HL-60 (cell line): ENCODE results near the gene ZNF578.
"Not testable (repeated sequence)": the region's sequence is repeated elsewhere in the genome, so short reads cannot be mapped to it uniquely, and the experiment has no call there.

ENCODE experiments used
- DNase-seq, 2 experiments: peaks; one replicate each; pipeline ENCODE4 v3.0.0-alpha.2; 2010 to 2020; ENCODE audit warnings: low read depth in 1 of 2, low spot score in 1 of 2
- H3K27ac ChIP-seq: fragments of 250-450 bp; sonication (Bioruptor Pico); replicated peaks from 2 replicates; pipeline ENCODE4 v1.5.1; 2020; ENCODE audit warnings: mild to moderate bottlenecking, moderate library complexity
- H3K27me3 ChIP-seq: fragments of 250-450 bp; sonication (Bioruptor Pico); 2 replicates; pipeline ENCODE4 v1.5.1; 2021; ENCODE audit warnings: mild to moderate bottlenecking, moderate library complexity; ENCODE audit not compliant: insufficient read depth, poor library complexity, severe bottlenecking
- H3K4me3 ChIP-seq: replicated peaks from 2 replicates; pipeline ENCODE4 v1.5.1; 2011; ENCODE audit warnings: mild to moderate bottlenecking, control low read depth, low read length; ENCODE audit not compliant: insufficient read depth
- GABPA ChIP-seq: IDR thresholded peaks from 2 replicates; pipeline ENCODE4 v1.6.1; 2012; ENCODE audit warnings: low read depth
- POLR2AphosphoS5 ChIP-seq: IDR thresholded peaks from 2 replicates; pipeline ENCODE4 v1.6.1; 2012; ENCODE audit warnings: low read depth
- SPI1 ChIP-seq: IDR thresholded peaks from 2 replicates; pipeline ENCODE4 v1.6.1; 2012; ENCODE audit warnings: low read depth, mild to moderate bottlenecking, borderline replicate concordance
- TF ChIP-seq, protein P1 (sequence below): IDR thresholded peaks from one replicate; pipeline ENCODE4 v1.5.1; 2011; ENCODE audit warnings: low read length, control low read depth, inconsistent platforms; ENCODE audit not compliant: insufficient read depth
- TF ChIP-seq, protein P2 (sequence below): IDR thresholded peaks from 2 replicates; pipeline ENCODE4 v1.6.1; 2012; ENCODE audit warnings: low read depth; ENCODE audit not compliant: insufficient replicate concordance

The ZNF578 gene

GRCh38 chr19:52542984-52543664 lies 89.8 kb downstream of the ZNF578 start:
- no peaks in the 10 kb centered on the region for H3K27me3 ChIP-seq
- H3K4me3 ChIP-seq, result no peak overlapping the region
- peak in 1 of 2 experiments; percentile 20 for DNase-seq
- TF ChIP-seq SPI1 (no peak), POLR2AphosphoS5 (no peak), GABPA (no peak)
- TF ChIP-seq, protein P1, sequence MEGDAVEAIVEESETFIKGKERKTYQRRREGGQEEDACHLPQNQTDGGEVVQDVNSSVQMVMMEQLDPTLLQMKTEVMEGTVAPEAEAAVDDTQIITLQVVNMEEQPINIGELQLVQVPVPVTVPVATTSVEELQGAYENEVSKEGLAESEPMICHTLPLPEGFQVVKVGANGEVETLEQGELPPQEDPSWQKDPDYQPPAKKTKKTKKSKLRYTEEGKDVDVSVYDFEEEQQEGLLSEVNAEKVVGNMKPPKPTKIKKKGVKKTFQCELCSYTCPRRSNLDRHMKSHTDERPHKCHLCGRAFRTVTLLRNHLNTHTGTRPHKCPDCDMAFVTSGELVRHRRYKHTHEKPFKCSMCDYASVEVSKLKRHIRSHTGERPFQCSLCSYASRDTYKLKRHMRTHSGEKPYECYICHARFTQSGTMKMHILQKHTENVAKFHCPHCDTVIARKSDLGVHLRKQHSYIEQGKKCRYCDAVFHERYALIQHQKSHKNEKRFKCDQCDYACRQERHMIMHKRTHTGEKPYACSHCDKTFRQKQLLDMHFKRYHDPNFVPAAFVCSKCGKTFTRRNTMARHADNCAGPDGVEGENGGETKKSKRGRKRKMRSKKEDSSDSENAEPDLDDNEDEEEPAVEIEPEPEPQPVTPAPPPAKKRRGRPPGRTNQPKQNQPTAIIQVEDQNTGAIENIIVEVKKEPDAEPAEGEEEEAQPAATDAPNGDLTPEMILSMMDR, result no peak
- TF ChIP-seq, protein P2, sequence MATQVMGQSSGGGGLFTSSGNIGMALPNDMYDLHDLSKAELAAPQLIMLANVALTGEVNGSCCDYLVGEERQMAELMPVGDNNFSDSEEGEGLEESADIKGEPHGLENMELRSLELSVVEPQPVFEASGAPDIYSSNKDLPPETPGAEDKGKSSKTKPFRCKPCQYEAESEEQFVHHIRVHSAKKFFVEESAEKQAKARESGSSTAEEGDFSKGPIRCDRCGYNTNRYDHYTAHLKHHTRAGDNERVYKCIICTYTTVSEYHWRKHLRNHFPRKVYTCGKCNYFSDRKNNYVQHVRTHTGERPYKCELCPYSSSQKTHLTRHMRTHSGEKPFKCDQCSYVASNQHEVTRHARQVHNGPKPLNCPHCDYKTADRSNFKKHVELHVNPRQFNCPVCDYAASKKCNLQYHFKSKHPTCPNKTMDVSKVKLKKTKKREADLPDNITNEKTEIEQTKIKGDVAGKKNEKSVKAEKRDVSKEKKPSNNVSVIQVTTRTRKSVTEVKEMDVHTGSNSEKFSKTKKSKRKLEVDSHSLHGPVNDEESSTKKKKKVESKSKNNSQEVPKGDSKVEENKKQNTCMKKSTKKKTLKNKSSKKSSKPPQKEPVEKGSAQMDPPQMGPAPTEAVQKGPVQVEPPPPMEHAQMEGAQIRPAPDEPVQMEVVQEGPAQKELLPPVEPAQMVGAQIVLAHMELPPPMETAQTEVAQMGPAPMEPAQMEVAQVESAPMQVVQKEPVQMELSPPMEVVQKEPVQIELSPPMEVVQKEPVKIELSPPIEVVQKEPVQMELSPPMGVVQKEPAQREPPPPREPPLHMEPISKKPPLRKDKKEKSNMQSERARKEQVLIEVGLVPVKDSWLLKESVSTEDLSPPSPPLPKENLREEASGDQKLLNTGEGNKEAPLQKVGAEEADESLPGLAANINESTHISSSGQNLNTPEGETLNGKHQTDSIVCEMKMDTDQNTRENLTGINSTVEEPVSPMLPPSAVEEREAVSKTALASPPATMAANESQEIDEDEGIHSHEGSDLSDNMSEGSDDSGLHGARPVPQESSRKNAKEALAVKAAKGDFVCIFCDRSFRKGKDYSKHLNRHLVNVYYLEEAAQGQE, result no peak
- no peak overlapping the region for H3K27ac ChIP-seq

GRCh38 chr19:52554216-52554971 lies 101.0 kb downstream of the ZNF578 start:
- H3K27me3 ChIP-seq, result no peaks in the 10 kb centered on the region
- H3K4me3 ChIP-seq, result no peak overlapping the region
- DNase-seq, result no peak
- no peak for TF ChIP-seq GABPA
- no peak for TF ChIP-seq POLR2AphosphoS5
- no peak for TF ChIP-seq SPI1
- TF ChIP-seq, protein P1, result no peak
- TF ChIP-seq, protein P2, result no peak
- H3K27ac ChIP-seq, result no peak overlapping the region

DNA sequence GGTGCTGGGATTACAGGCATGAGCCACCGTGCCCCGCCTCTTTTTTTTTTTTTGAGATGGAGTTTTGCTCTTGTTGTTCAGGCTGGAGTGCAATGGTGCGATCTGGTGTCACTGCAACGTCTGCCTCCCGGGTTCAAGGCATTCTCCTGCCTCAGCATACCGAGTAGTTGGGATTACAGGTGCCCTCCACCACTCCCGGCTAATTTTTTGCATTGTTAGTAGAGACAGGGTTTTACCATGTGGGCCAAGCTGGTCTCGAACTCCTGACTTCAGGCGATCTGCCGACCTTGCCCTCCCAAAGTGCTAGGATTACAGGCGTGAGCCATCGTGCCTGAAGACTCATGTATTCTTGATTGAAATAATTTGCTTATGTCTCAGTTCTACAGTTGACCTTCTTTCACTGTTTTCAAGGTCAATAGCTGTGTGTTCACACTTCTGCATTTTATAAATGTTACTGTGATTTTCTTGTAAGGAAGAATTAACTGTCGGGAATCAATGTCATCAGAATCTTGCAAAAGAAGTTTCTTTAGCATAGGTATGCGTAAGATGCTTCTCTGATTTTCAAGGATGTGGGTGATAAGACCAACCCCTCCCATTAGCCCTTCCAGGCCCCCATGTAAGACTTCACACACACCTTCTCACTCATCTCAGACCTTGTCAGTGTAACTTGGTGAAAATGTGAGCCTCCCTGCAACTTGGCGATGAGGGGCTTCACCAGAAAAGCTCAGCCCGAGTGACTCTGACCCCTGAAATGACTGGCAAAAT lies 104.1 kb downstream of the ZNF578 start:
- Histone ChIP-seq H3K27ac (no peak overlapping the region), H3K27me3 (no peaks in the 10 kb centered on the region), H3K4me3 (no peak overlapping the region)
- DNase-seq, result no peak
- TF ChIP-seq, protein P2, result no peak
- TF ChIP-seq SPI1 (no peak), POLR2AphosphoS5 (no peak), GABPA (no peak)
- TF ChIP-seq, protein P1, result no peak

- H3K27me3 ChIP-seq, H3K4me3 ChIP-seq, H3K27ac ChIP-seq, DNase-seq: not testable (repeated sequence)
Observed at GRCh38 chr19:52558732-52559445, 105.5 kb downstream of the ZNF578 start.

GRCh38 chr19:52561611-52562010 lies 108.3 kb downstream of the ZNF578 start:
- not testable (repeated sequence) for DNase-seq, H3K27me3 ChIP-seq, H3K27ac ChIP-seq, H3K4me3 ChIP-seq
